H1 (cell line): ENCODE results near the gene CRABP1. TPM values are rescaled to one million over a fixed set of nuclear protein-coding genes. Genes with fewer than 3 reads are reported as not detected.

Source experiments
- RNF2 ChIP-seq: fragments of 200-900, 300-1000 bp; sonication (generic); IDR thresholded peaks from 2 replicates; pipeline ENCODE4 v1.7.1; 2016; ENCODE audit warnings: borderline replicate concordance, low read depth, mild to moderate bottlenecking, antibody characterized with exemption, low read length; ENCODE audit not compliant: poor library complexity, severe bottlenecking; ENCODE audit errors: missing control alignments
- polyA plus RNA-seq, 7 experiments: library from polyadenylated mRNA; depleted of rRNA in 3 of 7; stranded (reverse) in 5 of 7; unstranded in 2 of 7; fragments of >200 nt in 5 of 7; fragments of 200-250 nt in 2 of 7; gene quantifications; 1 replicate in 5 of 7; 2 replicates in 1 of 7; 4 replicates in 1 of 7; pipeline versions ENCODE4 v1.2.1 to v1.2.3, GENCODE V29; 2011 to 2013; ENCODE audit warnings: missing spikeins in 2 of 7, mixed read lengths in 2 of 7
- total RNA-seq: library from RNA; stranded (reverse); fragmentation: NEBNext Ultra II Directional; extraction: Animal tissue kit (Norgen Biotek cat#: 25700); gene quantifications from 2 replicates; pipeline ENCODE4 v1.2.1, GENCODE V29; 2021

Gene CRABP1
- total and polyA plus RNA-seq, 2 of the 8 experiments (the other 6 are each of a cell fraction or from before 2014, with no cell fraction given), result 385 to 655 TPM

DNA sequence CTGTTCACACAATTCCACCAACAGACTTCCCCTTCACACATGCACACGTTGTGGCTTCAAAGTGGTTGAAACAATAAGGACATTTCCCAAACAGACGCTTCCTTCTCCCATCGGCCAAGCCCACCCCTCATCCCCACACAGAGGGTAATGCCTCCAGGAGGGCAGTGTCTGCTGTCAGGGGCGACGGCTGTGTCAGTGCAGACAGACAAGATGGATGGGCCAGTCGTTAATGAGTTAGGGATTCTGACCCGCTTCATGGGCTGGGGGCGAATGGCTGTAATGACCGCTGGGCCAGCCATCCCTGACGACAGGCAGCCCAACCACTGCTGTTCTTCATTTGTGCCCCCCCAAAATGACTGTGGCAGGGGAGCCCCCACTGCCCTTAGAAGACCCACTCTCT is 20.6 kb upstream of the CRABP1 start (continued):
- TF ChIP-seq RNF2, result no peak
